ENCODE data around the gene MPPED1.

Gene MPPED1

GRCh38 chr22:43501878-43502277 lies 90.1 kb downstream of the MPPED1 start:
- H3K4me2 ChIP-seq (ENCODE audit: low read length): no peak overlapping the region
- no peak overlapping the region for H3K4me3 ChIP-seq (ENCODE audit: low read length)

GRCh38 chr22:43502306-43502874 lies 90.6 kb downstream of the MPPED1 start:
- H3K4me2 ChIP-seq (ENCODE audit: low read length): no peak overlapping the region
- H3K36me3 ChIP-seq (ENCODE audit: insufficient read depth, low read length): no peaks in the 10 kb centered on the region
- H3K4me3 ChIP-seq (ENCODE audit: low read length): no peak overlapping the region
- H3K4me1 ChIP-seq (ENCODE audit: control insufficient read depth, insufficient read depth, low read length): no peaks in the 10 kb centered on the region
- no peak overlapping the region for H3K9ac ChIP-seq (ENCODE audit: low read depth, low read length)
- peaks cover 9% of the 10 kb centered on the region for H3K9me3 ChIP-seq (replicated peaks; ENCODE audit: low read length)
- H3K27me3 ChIP-seq (ENCODE audit: control insufficient read depth, insufficient read depth, low read length): no peaks in the 10 kb centered on the region

More at GRCh38 chr22:43501878-43502277, 90.1 kb downstream of the MPPED1 start:
- H3K27me3 ChIP-seq (ENCODE audit: control insufficient read depth, insufficient read depth, low read length): no peaks in the 10 kb centered on the region
- peaks cover 9% of the 10 kb centered on the region for H3K9me3 ChIP-seq (replicated peaks; ENCODE audit: low read length)
- no peaks in the 10 kb centered on the region for H3K36me3 ChIP-seq (ENCODE audit: insufficient read depth, low read length)
- no peaks in the 10 kb centered on the region for H3K4me1 ChIP-seq (ENCODE audit: control insufficient read depth, insufficient read depth, low read length)
- no peak overlapping the region for H3K9ac ChIP-seq (ENCODE audit: low read depth, low read length)

GRCh38 chr22:43504068-43504467 lies 92.3 kb downstream of the MPPED1 start:
- no peak overlapping the region for H3K4me2 ChIP-seq (ENCODE audit: low read length)
- no peaks in the 10 kb centered on the region for H3K36me3 ChIP-seq (ENCODE audit: insufficient read depth, low read length)
- no peak overlapping the region for H3K9ac ChIP-seq (ENCODE audit: low read depth, low read length)
- H3K4me3 ChIP-seq (ENCODE audit: low read length): no peak overlapping the region
- H3K9me3 ChIP-seq (replicated peaks; ENCODE audit: low read length): peaks cover 9% of the 10 kb centered on the region
- H3K4me1 ChIP-seq (ENCODE audit: control insufficient read depth, insufficient read depth, low read length): no peaks in the 10 kb centered on the region
- H3K27me3 ChIP-seq (ENCODE audit: control insufficient read depth, insufficient read depth, low read length): no peaks in the 10 kb centered on the region

GRCh38 chr22:43504666-43505261 lies 93.0 kb downstream of the MPPED1 start:
- H3K4me2 ChIP-seq (ENCODE audit: low read length): no peak overlapping the region
- no peaks in the 10 kb centered on the region for H3K4me1 ChIP-seq (ENCODE audit: control insufficient read depth, insufficient read depth, low read length)
- no peaks in the 10 kb centered on the region for H3K27me3 ChIP-seq (ENCODE audit: control insufficient read depth, insufficient read depth, low read length)
- peaks cover 11% of the 10 kb centered on the region for H3K9me3 ChIP-seq (replicated peaks; ENCODE audit: low read length)
- no peaks in the 10 kb centered on the region for H3K36me3 ChIP-seq (ENCODE audit: insufficient read depth, low read length)
- H3K9ac ChIP-seq (ENCODE audit: low read depth, low read length): no peak overlapping the region
- no peak overlapping the region for H3K4me3 ChIP-seq (ENCODE audit: low read length)

- Histone ChIP-seq H3K4me2 (ENCODE audit: low read length) (no peak overlapping the region), H3K4me3 (ENCODE audit: low read length) (no peak overlapping the region), H3K9ac (ENCODE audit: low read depth, low read length) (no peak overlapping the region), H3K36me3 (ENCODE audit: insufficient read depth, low read length) (no peaks in the 10 kb centered on the region), H3K4me1 (ENCODE audit: control insufficient read depth, insufficient read depth, low read length) (no peaks in the 10 kb centered on the region), H3K9me3 (replicated peaks; ENCODE audit: low read length) (peaks cover 14% of the 10 kb centered on the region), H3K27me3 (ENCODE audit: control insufficient read depth, insufficient read depth, low read length) (no peaks in the 10 kb centered on the region)
These were observed 93.6 kb downstream of the MPPED1 start for GRCh38 chr22:43505423-43505822.

GRCh38 chr22:43505896-43506295 lies 94.1 kb downstream of the MPPED1 start:
- no peaks in the 10 kb centered on the region for H3K36me3 ChIP-seq (ENCODE audit: insufficient read depth, low read length)
- H3K9me3 ChIP-seq (replicated peaks; ENCODE audit: low read length): peaks cover 14% of the 10 kb centered on the region
- H3K27me3 ChIP-seq (ENCODE audit: control insufficient read depth, insufficient read depth, low read length): no peaks in the 10 kb centered on the region
- no peak overlapping the region for H3K9ac ChIP-seq (ENCODE audit: low read depth, low read length)
- H3K4me3 ChIP-seq (ENCODE audit: low read length): no peak overlapping the region
- no peak overlapping the region for H3K4me2 ChIP-seq (ENCODE audit: low read length)
- H3K4me1 ChIP-seq (ENCODE audit: control insufficient read depth, insufficient read depth, low read length): no peaks in the 10 kb centered on the region

GRCh38 chr22:43506487-43506886 lies 94.7 kb downstream of the MPPED1 start:
- Histone ChIP-seq H3K4me2 (ENCODE audit: low read length) (no peak overlapping the region), H3K9ac (ENCODE audit: low read depth, low read length) (no peak overlapping the region), H3K4me1 (ENCODE audit: control insufficient read depth, insufficient read depth, low read length) (no peaks in the 10 kb centered on the region), H3K4me3 (ENCODE audit: low read length) (no peak overlapping the region), H3K27me3 (ENCODE audit: control insufficient read depth, insufficient read depth, low read length) (no peaks in the 10 kb centered on the region), H3K36me3 (ENCODE audit: insufficient read depth, low read length) (no peaks in the 10 kb centered on the region), H3K9me3 (replicated peaks; ENCODE audit: low read length) (peaks cover 12% of the 10 kb centered on the region)

GRCh38 chr22:43507235-43507634 lies 95.4 kb downstream of the MPPED1 start:
- Histone ChIP-seq H3K9me3 (replicated peaks; ENCODE audit: low read length) (peaks cover 9% of the 10 kb centered on the region), H3K27me3 (ENCODE audit: control insufficient read depth, insufficient read depth, low read length) (no peaks in the 10 kb centered on the region), H3K9ac (ENCODE audit: low read depth, low read length) (no peak overlapping the region), H3K4me3 (ENCODE audit: low read length) (no peak overlapping the region), H3K4me1 (ENCODE audit: control insufficient read depth, insufficient read depth, low read length) (no peaks in the 10 kb centered on the region), H3K4me2 (ENCODE audit: low read length) (no peak overlapping the region), H3K36me3 (ENCODE audit: insufficient read depth, low read length) (no peaks in the 10 kb centered on the region)

- no peak overlapping the region for H3K4me2 ChIP-seq (ENCODE audit: low read length)
- H3K9ac ChIP-seq (ENCODE audit: low read depth, low read length): no peak overlapping the region
- no peaks in the 10 kb centered on the region for H3K36me3 ChIP-seq (ENCODE audit: insufficient read depth, low read length)
- H3K4me3 ChIP-seq (ENCODE audit: low read length): no peak overlapping the region
- H3K27me3 ChIP-seq (ENCODE audit: control insufficient read depth, insufficient read depth, low read length): no peaks in the 10 kb centered on the region
- H3K9me3 ChIP-seq (replicated peaks; ENCODE audit: low read length): peaks cover 14% of the 10 kb centered on the region
- no peaks in the 10 kb centered on the region for H3K4me1 ChIP-seq (ENCODE audit: control insufficient read depth, insufficient read depth, low read length)
These were observed 96.7 kb downstream of the MPPED1 start for GRCh38 chr22:43508489-43508888.

- Histone ChIP-seq H3K4me2 (ENCODE audit: low read length) (no peak overlapping the region), H3K9ac (ENCODE audit: low read depth, low read length) (no peak overlapping the region), H3K36me3 (ENCODE audit: insufficient read depth, low read length) (no peaks in the 10 kb centered on the region), H3K9me3 (replicated peaks; ENCODE audit: low read length) (peaks cover 13% of the 10 kb centered on the region), H3K4me1 (ENCODE audit: control insufficient read depth, insufficient read depth, low read length) (no peaks in the 10 kb centered on the region), H3K27me3 (ENCODE audit: control insufficient read depth, insufficient read depth, low read length) (no peaks in the 10 kb centered on the region), H3K4me3 (ENCODE audit: low read length) (no peak overlapping the region)
These were observed 97.5 kb downstream of the MPPED1 start for GRCh38 chr22:43509337-43509736.

GRCh38 chr22:43510281-43511070 lies 98.7 kb downstream of the MPPED1 start:
- Histone ChIP-seq H3K27me3 (ENCODE audit: control insufficient read depth, insufficient read depth, low read length) (no peaks in the 10 kb centered on the region), H3K9ac (ENCODE audit: low read depth, low read length) (no peak overlapping the region), H3K9me3 (replicated peaks; ENCODE audit: low read length) (peaks cover 10% of the 10 kb centered on the region), H3K36me3 (ENCODE audit: insufficient read depth, low read length) (no peaks in the 10 kb centered on the region), H3K4me2 (ENCODE audit: low read length) (no peak overlapping the region), H3K4me1 (ENCODE audit: control insufficient read depth, insufficient read depth, low read length) (no peaks in the 10 kb centered on the region), H3K4me3 (ENCODE audit: low read length) (no peak overlapping the region)
